Measurements from ENCODE around the gene TNNI3K. TPM values are rescaled to one million over a fixed set of nuclear protein-coding genes. Genes with fewer than 3 reads are reported as not detected.

Gene TNNI3K
- polyA plus RNA-seq, 1 of the 3 experiments (the other 2 are of a cell fraction), result 0.31 TPM

GRCh38 chr1:74357150-74357549 lies 122.0 kb downstream of the TNNI3K start:
- DNase-seq, result no peak
- Histone ChIP-seq H4K20me1 (ENCODE audit: insufficient read depth) (no peaks in the 10 kb centered on the region), H3K79me2 (ENCODE audit: insufficient read depth) (no peaks in the 10 kb centered on the region), H3K9ac (no peak overlapping the region), H2AFZ (ENCODE audit: low read depth) (no peak overlapping the region), H3K9me3 (no peaks in the 10 kb centered on the region), H3K36me3 (replicated peaks in 1 of 2; ENCODE audit: control insufficient read depth in 1 of 2, insufficient read depth in 2 of 2, low read length in 1 of 2) (no peaks in the 10 kb centered on the region), H3K9me2 (no peaks in the 10 kb centered on the region), H3K4me1 (ENCODE audit: control insufficient read depth in 1 of 2, insufficient read depth in 2 of 2, low read depth in 1 of 2, low read length in 1 of 2) (no peaks in the 10 kb centered on the region), H3K27me3 (ENCODE audit: insufficient read depth) (no peaks in the 10 kb centered on the region), H3K4me2 (no peak overlapping the region), H3K4me3 (ENCODE audit: low read depth in 2 of 2, low read length in 1 of 2) (no peak overlapping the region), H3K27ac (ENCODE audit: low read depth in 2 of 2, low read length in 1 of 2) (no peak overlapping the region), H3F3A (replicated peaks; ENCODE audit: insufficient read depth) (no peaks in the 10 kb centered on the region)
- WGBS (ENCODE audit: low lambda C conversion rate), result 54% methylated on average over 3 of the region's 3 CpGs
- TF ChIP-seq PBX3 (IDR thresholded peaks at IDR 0.05) (no peak), JUND (IDR thresholded peaks at IDR 0.05) (no peak), USF2 (IDR thresholded peaks at IDR 0.05; ENCODE audit: borderline replicate concordance, low read depth, low read length) (no peak), FOXJ3 (CRISPR knock-in tag; IDR thresholded peaks at IDR 0.05) (no peak), FOXM1 (IDR thresholded peaks at IDR 0.05; ENCODE audit: low read depth) (no peak), TCF12 (IDR thresholded peaks at IDR 0.05) (no peak), RXRA (IDR thresholded peaks at IDR 0.05; ENCODE audit: borderline replicate concordance, low read depth) (no peak), NFIC (IDR thresholded peaks at IDR 0.05; ENCODE audit: borderline replicate concordance) (no peak), EP300 (IDR thresholded peaks at IDR 0.05; ENCODE audit: borderline replicate concordance in 1 of 2, low read depth in 1 of 2, low read length in 1 of 2) (no peak), GATA2 (CRISPR knock-in tag; IDR thresholded peaks at IDR 0.05) (no peak), SIN3A (IDR thresholded peaks at IDR 0.05; ENCODE audit: borderline replicate concordance, low read depth, low read length) (no peak)
- TF ChIP-seq, protein P1, sequence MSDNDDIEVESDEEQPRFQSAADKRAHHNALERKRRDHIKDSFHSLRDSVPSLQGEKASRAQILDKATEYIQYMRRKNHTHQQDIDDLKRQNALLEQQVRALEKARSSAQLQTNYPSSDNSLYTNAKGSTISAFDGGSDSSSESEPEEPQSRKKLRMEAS (IDR thresholded peaks at IDR 0.05; ENCODE audit: low read depth), result no peak
- TF ChIP-seq, protein P2, sequence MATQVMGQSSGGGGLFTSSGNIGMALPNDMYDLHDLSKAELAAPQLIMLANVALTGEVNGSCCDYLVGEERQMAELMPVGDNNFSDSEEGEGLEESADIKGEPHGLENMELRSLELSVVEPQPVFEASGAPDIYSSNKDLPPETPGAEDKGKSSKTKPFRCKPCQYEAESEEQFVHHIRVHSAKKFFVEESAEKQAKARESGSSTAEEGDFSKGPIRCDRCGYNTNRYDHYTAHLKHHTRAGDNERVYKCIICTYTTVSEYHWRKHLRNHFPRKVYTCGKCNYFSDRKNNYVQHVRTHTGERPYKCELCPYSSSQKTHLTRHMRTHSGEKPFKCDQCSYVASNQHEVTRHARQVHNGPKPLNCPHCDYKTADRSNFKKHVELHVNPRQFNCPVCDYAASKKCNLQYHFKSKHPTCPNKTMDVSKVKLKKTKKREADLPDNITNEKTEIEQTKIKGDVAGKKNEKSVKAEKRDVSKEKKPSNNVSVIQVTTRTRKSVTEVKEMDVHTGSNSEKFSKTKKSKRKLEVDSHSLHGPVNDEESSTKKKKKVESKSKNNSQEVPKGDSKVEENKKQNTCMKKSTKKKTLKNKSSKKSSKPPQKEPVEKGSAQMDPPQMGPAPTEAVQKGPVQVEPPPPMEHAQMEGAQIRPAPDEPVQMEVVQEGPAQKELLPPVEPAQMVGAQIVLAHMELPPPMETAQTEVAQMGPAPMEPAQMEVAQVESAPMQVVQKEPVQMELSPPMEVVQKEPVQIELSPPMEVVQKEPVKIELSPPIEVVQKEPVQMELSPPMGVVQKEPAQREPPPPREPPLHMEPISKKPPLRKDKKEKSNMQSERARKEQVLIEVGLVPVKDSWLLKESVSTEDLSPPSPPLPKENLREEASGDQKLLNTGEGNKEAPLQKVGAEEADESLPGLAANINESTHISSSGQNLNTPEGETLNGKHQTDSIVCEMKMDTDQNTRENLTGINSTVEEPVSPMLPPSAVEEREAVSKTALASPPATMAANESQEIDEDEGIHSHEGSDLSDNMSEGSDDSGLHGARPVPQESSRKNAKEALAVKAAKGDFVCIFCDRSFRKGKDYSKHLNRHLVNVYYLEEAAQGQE (IDR thresholded peaks at IDR 0.05; ENCODE audit: low read depth, low read length), result no peak
- CTCF ChIA-PET, result no interaction called here
- POLR2A ChIA-PET, result no interaction called here

All from SK-N-SH (cell line).